Astrocyte (in vitro differentiated cells and primary cell): Measurements from ENCODE around the gene LRRK1. TPM values are rescaled to one million over a fixed set of nuclear protein-coding genes. Genes with fewer than 3 reads are reported as not detected.
A peak's percentile ranks its signal among the peaks of the same experiment; 100 is the strongest.

Experiments used
- DNase-seq: peaks from one replicate; pipeline ENCODE4 v3.0.0-alpha.2; 2010; ENCODE audit warnings: low read depth
- FAIRE-seq: peaks from 2 replicates; lab custom pipeline; 2011; peaks lifted over from hg19 to GRCh38; lab: Jason Lieb, UNC
- H2AFZ ChIP-seq: 2 replicates; pipeline ENCODE4 v1.6.0; 2012; ENCODE audit warnings: low read depth, low read length, inconsistent platforms
- H3K27ac ChIP-seq: 2 replicates; pipeline ENCODE4 v1.5.1; 2011; ENCODE audit warnings: low read depth, low read length, inconsistent platforms
- H3K27me3 ChIP-seq: 2 replicates; pipeline ENCODE4 v1.6.0; 2011; ENCODE audit warnings: low read length, inconsistent platforms; ENCODE audit not compliant: insufficient read depth
- H3K36me3 ChIP-seq: 2 replicates; pipeline ENCODE4 v1.5.1; 2011; ENCODE audit warnings: low read length, inconsistent platforms; ENCODE audit not compliant: insufficient read depth
- H3K4me1 ChIP-seq: 2 replicates; pipeline ENCODE4 v1.5.1; 2011; ENCODE audit warnings: low read length, inconsistent platforms; ENCODE audit not compliant: insufficient read depth
- H3K4me2 ChIP-seq: 2 replicates; pipeline ENCODE4 v1.6.0; 2012; ENCODE audit warnings: low read length, inconsistent platforms
- H3K4me3 ChIP-seq: 2 replicates; pipeline ENCODE4 v1.5.1; 2011; ENCODE audit warnings: low read depth, mild to moderate bottlenecking, low read length, inconsistent platforms; ENCODE audit not compliant: insufficient read depth
- H3K79me2 ChIP-seq: 2 replicates; pipeline ENCODE4 v1.6.0; 2012; ENCODE audit warnings: mild to moderate bottlenecking, low read length, inconsistent platforms; ENCODE audit not compliant: insufficient read depth
- H3K9ac ChIP-seq: 2 replicates; pipeline ENCODE4 v1.6.0; 2012; ENCODE audit warnings: mild to moderate bottlenecking, low read length, inconsistent platforms
- H3K9me3 ChIP-seq: 2 replicates; pipeline ENCODE4 v1.5.1; 2012; ENCODE audit warnings: low read depth, mild to moderate bottlenecking, low read length, inconsistent platforms; ENCODE audit not compliant: insufficient read depth
- H4K20me1 ChIP-seq: 2 replicates; pipeline ENCODE4 v1.6.0; 2012; ENCODE audit warnings: low read length, inconsistent platforms; ENCODE audit not compliant: insufficient read depth
- H3K27ac Mint-ChIP-seq: one replicate; pipeline ENCODE4 v1.8.0; 2021; ENCODE audit warnings: mild to moderate bottlenecking, mixed read lengths; ENCODE audit not compliant: unreplicated experiment
- H3K27me3 Mint-ChIP-seq: one replicate; pipeline ENCODE4 v1.8.0; 2021; ENCODE audit warnings: low read depth, mixed read lengths; ENCODE audit not compliant: unreplicated experiment
- H3K36me3 Mint-ChIP-seq: one replicate; pipeline ENCODE4 v1.8.0; 2021; ENCODE audit warnings: low read depth, mixed read lengths; ENCODE audit not compliant: unreplicated experiment
- H3K4me1 Mint-ChIP-seq: one replicate; pipeline ENCODE4 v1.8.0; 2021; ENCODE audit warnings: low read depth, mixed read lengths; ENCODE audit not compliant: unreplicated experiment
- H3K4me3 Mint-ChIP-seq: one replicate; pipeline ENCODE4 v1.8.0; 2021; ENCODE audit warnings: mild to moderate bottlenecking, moderate library complexity, mixed read lengths; ENCODE audit not compliant: unreplicated experiment
- H3K9me3 Mint-ChIP-seq: one replicate; pipeline ENCODE4 v1.8.0; 2021; ENCODE audit warnings: mild to moderate bottlenecking, mixed read lengths; ENCODE audit not compliant: unreplicated experiment
- EZH2 ChIP-seq: IDR thresholded peaks from 2 replicates; pipeline ENCODE4 v1.6.1; 2012; ENCODE audit warnings: mild to moderate bottlenecking, low read length, inconsistent platforms; ENCODE audit not compliant: insufficient read depth
- total RNA-seq: library from RNA; stranded (reverse); gene quantifications from 2 replicates; pipeline ENCODE4 v1.2.1, GENCODE V29; 2021
- TF ChIP-seq, protein P1 (sequence below): IDR thresholded peaks from 2 replicates; pipeline ENCODE4 v1.5.1; 2011; ENCODE audit warnings: low read depth, mild to moderate bottlenecking, inconsistent platforms, low read length, moderate library complexity; ENCODE audit not compliant: insufficient read depth

Gene LRRK1
- total RNA-seq, 1 donor from 2014 or later, result 0.41 TPM

DNA sequence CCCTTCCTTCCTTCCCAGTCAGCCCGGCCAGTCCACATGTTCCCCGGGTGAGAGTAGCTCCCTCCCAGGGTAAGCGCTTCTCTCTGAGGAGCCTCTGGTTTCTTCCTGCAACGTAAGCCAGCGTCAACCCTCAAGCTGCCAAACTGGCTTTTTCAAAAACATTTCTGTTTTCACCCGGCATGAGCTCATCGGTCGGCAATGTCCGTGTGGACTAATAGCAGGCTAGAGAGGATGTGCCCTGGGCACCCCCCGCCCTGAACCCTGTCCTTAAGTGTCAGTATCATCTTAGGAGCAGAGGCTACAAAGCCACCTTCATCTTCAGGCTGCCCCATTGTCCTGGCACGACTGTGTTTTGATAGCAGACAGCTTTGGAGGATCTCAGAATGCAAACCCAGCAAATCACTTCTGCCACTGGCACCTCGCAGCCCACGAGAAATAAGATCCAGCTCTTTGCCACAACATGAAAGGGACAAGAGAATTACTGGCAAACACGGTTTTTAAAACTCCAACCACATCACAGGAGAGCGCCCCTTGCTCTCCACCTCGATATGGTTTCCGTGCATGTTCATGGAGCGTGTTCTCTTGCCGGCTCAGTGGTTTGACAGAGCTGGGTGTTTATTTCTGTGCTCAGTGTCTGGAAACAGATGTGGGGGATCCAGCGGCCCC lies 29.6 kb upstream of the LRRK1 start:
- Histone ChIP-seq H4K20me1 (no peaks in the 10 kb centered on the region), H3K4me2 (peak overlapping the region; percentile 64), H2AFZ (peak overlapping the region; percentile 67), H3K9me3 (no peaks in the 10 kb centered on the region), H3K4me1 (peaks cover 13% of the 10 kb centered on the region), H3K4me3 (no peak overlapping the region), H3K27me3 (no peaks in the 10 kb centered on the region), H3K27ac (no peak overlapping the region), H3K36me3 (no peaks in the 10 kb centered on the region), H3K79me2 (no peaks in the 10 kb centered on the region), H3K9ac (peak overlapping the region; percentile 25)
- Mint-ChIP-seq H3K4me1 (peaks cover 10% of the 10 kb centered on the region), H3K9me3 (no peaks in the 10 kb centered on the region), H3K27ac (peak overlapping the region; percentile 53), H3K4me3 (no peak overlapping the region), H3K36me3 (no peaks in the 10 kb centered on the region), H3K27me3 (peaks cover 25% of the 10 kb centered on the region)
- FAIRE-seq (peak; percentile 26), DNase-seq (peak; percentile 75)
- TF ChIP-seq, protein P1, sequence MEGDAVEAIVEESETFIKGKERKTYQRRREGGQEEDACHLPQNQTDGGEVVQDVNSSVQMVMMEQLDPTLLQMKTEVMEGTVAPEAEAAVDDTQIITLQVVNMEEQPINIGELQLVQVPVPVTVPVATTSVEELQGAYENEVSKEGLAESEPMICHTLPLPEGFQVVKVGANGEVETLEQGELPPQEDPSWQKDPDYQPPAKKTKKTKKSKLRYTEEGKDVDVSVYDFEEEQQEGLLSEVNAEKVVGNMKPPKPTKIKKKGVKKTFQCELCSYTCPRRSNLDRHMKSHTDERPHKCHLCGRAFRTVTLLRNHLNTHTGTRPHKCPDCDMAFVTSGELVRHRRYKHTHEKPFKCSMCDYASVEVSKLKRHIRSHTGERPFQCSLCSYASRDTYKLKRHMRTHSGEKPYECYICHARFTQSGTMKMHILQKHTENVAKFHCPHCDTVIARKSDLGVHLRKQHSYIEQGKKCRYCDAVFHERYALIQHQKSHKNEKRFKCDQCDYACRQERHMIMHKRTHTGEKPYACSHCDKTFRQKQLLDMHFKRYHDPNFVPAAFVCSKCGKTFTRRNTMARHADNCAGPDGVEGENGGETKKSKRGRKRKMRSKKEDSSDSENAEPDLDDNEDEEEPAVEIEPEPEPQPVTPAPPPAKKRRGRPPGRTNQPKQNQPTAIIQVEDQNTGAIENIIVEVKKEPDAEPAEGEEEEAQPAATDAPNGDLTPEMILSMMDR, result no peak
- TF ChIP-seq EZH2, result no peak

DNA sequence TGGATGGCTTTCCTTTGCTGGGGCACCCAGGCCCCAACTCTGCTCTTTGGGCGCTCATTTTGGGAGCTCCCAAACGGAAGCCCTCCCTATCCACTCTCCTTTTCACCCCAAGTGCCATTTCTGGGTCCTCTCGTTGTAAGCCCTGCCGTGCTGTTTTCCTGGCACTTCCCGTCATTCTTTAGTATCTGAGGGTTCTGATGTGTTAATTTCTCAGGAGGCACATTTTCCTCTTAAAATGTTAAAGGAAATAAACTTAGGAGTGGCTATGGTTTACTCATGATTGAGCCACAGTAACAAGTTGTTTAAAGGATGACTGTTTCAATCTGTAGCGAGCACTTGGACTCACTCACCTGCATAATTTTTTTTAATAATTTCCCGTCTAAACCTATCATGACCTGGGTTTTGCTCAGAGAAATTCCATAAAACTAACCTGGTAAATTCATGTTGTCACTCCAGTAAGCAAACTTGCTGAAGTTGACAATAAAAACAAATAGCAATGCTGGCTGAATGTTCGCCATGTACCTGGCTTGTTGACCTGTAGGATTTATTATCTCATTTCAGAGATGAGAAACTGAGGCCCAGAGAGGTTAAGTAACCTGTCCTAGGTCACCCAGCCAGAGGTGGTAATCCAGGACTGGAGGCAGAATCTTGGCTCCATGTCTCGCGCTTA lies 29.0 kb upstream of the LRRK1 start:
- H3K9me3 Mint-ChIP-seq, result no peaks in the 10 kb centered on the region
- Histone ChIP-seq H3K27ac (no peak overlapping the region), H3K9me3 (no peaks in the 10 kb centered on the region), H3K4me2 (no peak overlapping the region), H3K36me3 (no peaks in the 10 kb centered on the region), H4K20me1 (no peaks in the 10 kb centered on the region), H3K79me2 (no peaks in the 10 kb centered on the region), H3K4me3 (no peak overlapping the region), H3K9ac (no peak overlapping the region), H2AFZ (no peak overlapping the region), H3K27me3 (no peaks in the 10 kb centered on the region), H3K4me1 (peaks cover 13% of the 10 kb centered on the region)
- H3K4me1 Mint-ChIP-seq, result peaks cover 10% of the 10 kb centered on the region
- TF ChIP-seq, protein P1, result no peak
- TF ChIP-seq EZH2, result no peak
- H3K27me3 Mint-ChIP-seq, result peaks cover 28% of the 10 kb centered on the region
- no peaks in the 10 kb centered on the region for H3K36me3 Mint-ChIP-seq
- DNase-seq (no peak), FAIRE-seq (no peak)
- no peak overlapping the region for H3K27ac Mint-ChIP-seq
- H3K4me3 Mint-ChIP-seq, result no peak overlapping the region

DNA sequence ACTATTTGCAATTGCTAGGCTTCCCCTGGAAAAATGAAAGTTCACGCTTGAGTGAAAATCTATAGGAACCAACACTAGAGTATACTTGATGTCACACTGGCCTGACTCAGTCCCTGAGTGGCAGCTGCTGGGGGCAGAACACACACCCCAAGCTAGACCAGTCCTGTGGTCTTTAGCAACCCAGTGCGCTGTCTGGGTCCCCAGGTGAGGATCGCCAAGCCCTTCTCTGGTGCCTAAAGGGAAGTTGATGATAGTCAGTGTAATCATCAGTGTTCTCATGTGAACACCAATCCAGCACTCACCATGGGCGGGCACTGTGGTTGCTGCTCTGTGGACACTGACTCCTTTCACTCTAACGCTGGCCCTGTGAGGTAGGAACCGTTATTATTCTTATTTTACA lies 28.3 kb upstream of the LRRK1 start:
- no peaks in the 10 kb centered on the region for H3K79me2 ChIP-seq
- H3K27me3 ChIP-seq, result no peaks in the 10 kb centered on the region
- no peak overlapping the region for H3K4me3 Mint-ChIP-seq
- no peaks in the 10 kb centered on the region for H3K36me3 ChIP-seq
- H3K4me3 ChIP-seq, result no peak overlapping the region
- TF ChIP-seq, protein P1, result no peak
- no peak for TF ChIP-seq EZH2
- H2AFZ ChIP-seq, result no peak overlapping the region
- no peak overlapping the region for H3K27ac Mint-ChIP-seq
- no peak overlapping the region for H3K27ac ChIP-seq
- no peaks in the 10 kb centered on the region for H3K36me3 Mint-ChIP-seq
- DNase-seq (no peak), FAIRE-seq (no peak)
- no peaks in the 10 kb centered on the region for H3K9me3 Mint-ChIP-seq
- no peaks in the 10 kb centered on the region for H4K20me1 ChIP-seq
- H3K4me1 ChIP-seq, result peaks cover 13% of the 10 kb centered on the region
- peaks cover 10% of the 10 kb centered on the region for H3K4me1 Mint-ChIP-seq
- H3K9me3 ChIP-seq, result no peaks in the 10 kb centered on the region
- H3K9ac ChIP-seq, result no peak overlapping the region
- H3K4me2 ChIP-seq, result no peak overlapping the region
- H3K27me3 Mint-ChIP-seq, result peaks cover 28% of the 10 kb centered on the region
